Smooth muscle cell of the pulmonary artery (primary cell): Measurements from ENCODE around the gene NR1D2. TPM values are rescaled to one million over a fixed set of nuclear protein-coding genes. Genes with fewer than 3 reads are reported as not detected.

Source experiments
- total RNA-seq: library from RNA; depleted of rRNA; stranded (reverse); fragments of >200 nt; gene quantifications from 2 replicates; pipeline ENCODE4 v1.2.3, GENCODE V29; 2014

The NR1D2 gene
- total RNA-seq: 30.4 and 43.5 TPM in 2 replicates

GRCh38 chr3:23944861-23945662, at the start of gene NR1D2:
Gene NR1D2, plus strand, starts transcription at chr3:23945286. Its CDS starts 293 bp downstream, at chr3:23945579.

GRCh38 chr3:23916886-23917678, 28.0 kb upstream of the NR1D2 start, which contains the start of the genes NKIRAS1 and RPL15:
Gene NKIRAS1, minus strand, starts transcription at chr3:23916990. Its CDS starts 6,086 bp downstream, at chr3:23910904.
Gene RPL15, plus strand, starts transcription at chr3:23917132. Its CDS starts 728 bp downstream, at chr3:23917860.

Other genes with a start within 250 kb of the NR1D2 start
- gene UBE2E1, start 139.3 kb upstream of the NR1D2 start, total RNA-seq: 67.3 and 94.2 TPM in 2 replicates
- gene NKIRAS1, start 28.3 kb upstream of the NR1D2 start, total RNA-seq: 10.3 and 14.9 TPM in 2 replicates
- gene RPL15, start 28.2 kb upstream of the NR1D2 start, total RNA-seq: 1,284 and 1,661 TPM in 2 replicates